ENCODE results near the gene PNMT.

PNMT gene, protein sequence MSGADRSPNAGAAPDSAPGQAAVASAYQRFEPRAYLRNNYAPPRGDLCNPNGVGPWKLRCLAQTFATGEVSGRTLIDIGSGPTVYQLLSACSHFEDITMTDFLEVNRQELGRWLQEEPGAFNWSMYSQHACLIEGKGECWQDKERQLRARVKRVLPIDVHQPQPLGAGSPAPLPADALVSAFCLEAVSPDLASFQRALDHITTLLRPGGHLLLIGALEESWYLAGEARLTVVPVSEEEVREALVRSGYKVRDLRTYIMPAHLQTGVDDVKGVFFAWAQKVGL

GRCh38 chr17:39667945-39668924 is at the start of gene PNMT:
PNMT (plus strand) TSS chr17:39668453; CDS start chr17:39668476, 23 bp downstream.
- peak; percentile 40 for DNase-seq (ENCODE audit: low read depth)

GRCh38 chr17:39618956-39619785 is 49.1 kb upstream of the PNMT start:
- no peak for DNase-seq (ENCODE audit: low read depth)

DNA sequence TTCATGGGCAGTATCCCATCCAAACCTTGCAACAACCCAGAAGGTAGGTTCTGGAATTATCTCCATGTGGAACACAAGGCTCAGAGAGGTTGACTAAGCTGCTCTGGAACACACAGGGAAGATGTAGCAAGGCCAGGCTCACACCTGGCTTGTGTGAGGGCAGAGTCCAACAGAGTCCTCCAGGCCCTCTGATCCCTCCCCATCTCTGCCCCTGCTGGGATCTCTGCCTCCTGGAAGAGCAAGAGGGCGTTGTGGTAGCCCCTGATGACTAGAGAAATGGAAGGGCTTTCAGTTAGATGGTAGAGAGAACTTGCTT is 48.5 kb upstream of the PNMT start:
- DNase-seq (ENCODE audit: low read depth), result no peak

- peak; percentile 81 for DNase-seq (ENCODE audit: low read depth)
These were observed 46.5 kb upstream of the PNMT start for GRCh38 chr17:39621523-39622379.

- peak; percentile 37 for DNase-seq (ENCODE audit: low read depth)
These were observed 45.8 kb upstream of the PNMT start for GRCh38 chr17:39622380-39623006.

GRCh38 chr17:39623356-39623950 is 44.8 kb upstream of the PNMT start:
- DNase-seq (ENCODE audit: low read depth), result peak; percentile 76

DNA sequence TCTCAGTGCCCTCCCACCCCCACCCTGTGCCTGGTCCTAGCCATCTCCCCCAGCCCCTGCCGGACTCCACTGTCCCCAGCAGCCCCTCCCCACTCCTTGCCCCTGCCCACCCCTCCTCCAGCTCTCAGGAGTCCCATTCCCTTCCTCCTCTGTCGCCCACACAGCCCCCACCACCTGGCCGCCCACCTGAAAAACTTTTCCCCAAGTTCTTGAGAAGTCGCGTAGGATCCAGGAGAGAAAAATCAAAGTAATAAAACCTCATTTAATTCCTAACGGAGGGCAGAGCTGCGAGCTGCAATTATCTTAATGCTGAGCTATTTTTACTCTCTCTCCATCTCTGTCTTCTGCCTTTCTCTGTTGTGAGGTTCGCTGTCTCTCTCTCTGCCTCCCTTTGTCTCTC is 43.9 kb upstream of the PNMT start:
- DNase-seq (ENCODE audit: low read depth), result no peak

DNA sequence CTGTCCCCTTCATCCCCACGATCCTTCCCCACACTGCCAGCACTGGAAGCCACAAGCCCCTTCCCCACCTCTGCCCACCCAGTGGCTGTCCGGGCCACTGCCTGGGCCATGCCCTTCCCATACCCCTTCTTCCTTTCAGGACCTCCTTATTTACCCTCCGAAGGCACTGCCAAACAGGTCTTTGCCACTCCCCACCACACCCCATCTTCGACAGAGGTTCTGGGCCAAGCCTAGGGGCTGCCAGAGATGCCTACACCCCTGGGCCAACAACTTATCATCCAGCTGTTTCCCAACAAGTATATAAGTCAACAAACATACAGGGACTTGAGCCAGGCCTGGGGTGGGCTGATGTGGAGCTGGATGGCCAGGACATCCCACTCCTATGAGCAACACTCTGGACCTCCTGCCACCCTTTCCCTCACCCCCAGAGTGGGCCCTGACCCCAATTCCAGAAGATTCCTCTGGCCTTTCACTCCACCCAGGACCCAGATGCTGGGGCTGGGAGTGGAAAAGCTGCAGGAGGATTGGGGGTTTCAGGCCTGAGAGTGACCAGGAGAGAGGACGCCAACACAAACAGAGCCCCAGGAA is 43.0 kb upstream of the PNMT start:
- DNase-seq (ENCODE audit: low read depth), result no peak

GRCh38 chr17:39626171-39627046 is 41.8 kb upstream of the PNMT start, which contains the start of gene PPP1R1B:
PPP1R1B (plus strand) TSS chr17:39626952; CDS start chr17:39627393, 441 bp downstream.
- no peak for DNase-seq (ENCODE audit: low read depth)

- no peak for DNase-seq (ENCODE audit: low read depth)
These were observed 41.1 kb upstream of the PNMT start for GRCh38 chr17:39627047-39627711.

GRCh38 chr17:39627712-39628516 is 40.3 kb upstream of the PNMT start:
- DNase-seq (ENCODE audit: low read depth), result no peak

GRCh38 chr17:39628655-39629493 is 39.4 kb upstream of the PNMT start:
- no peak for DNase-seq (ENCODE audit: low read depth)

DNA sequence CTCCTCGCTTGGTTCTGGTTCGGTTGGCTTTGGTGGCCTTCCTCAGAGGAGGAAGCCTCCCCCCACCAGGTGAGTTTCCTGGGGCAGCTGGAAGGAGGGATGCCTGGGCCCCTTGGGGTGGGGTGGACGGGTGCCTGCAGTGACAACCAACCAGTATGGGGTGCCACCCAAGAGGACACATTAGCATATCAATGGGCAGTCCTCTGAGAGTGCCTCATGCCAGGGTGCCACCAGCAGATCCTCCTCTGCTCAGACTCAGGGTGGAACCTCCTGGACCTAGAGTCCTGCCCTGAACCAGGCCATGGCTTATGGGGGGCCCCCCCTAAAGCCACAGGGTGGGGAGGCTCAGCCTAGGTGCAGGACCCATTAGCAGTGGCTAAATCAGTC is 38.8 kb upstream of the PNMT start:
- DNase-seq (ENCODE audit: low read depth), result no peak

DNA sequence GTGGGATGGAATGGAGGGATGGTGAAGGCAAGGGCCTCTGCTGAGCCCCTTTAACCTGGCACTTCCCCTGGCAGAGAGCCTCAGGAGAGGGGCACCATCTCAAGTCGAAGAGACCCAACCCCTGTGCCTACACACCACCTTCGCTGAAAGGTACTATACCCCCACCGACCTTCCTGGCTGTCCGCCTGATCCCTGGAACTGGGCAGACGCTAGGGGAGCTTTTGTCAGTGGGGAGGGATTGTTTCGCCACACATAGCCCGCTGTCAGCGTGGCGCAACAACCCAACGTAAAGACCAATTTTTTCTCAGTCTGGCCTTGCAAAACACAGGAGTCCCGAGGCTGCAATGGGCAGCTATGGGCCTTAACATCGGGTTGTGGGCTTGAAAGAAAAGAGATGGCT is 38.4 kb upstream of the PNMT start:
- DNase-seq (ENCODE audit: low read depth), result no peak

GRCh38 chr17:39631403-39631802 is 36.9 kb upstream of the PNMT start:
- no peak for DNase-seq (ENCODE audit: low read depth)

DNA sequence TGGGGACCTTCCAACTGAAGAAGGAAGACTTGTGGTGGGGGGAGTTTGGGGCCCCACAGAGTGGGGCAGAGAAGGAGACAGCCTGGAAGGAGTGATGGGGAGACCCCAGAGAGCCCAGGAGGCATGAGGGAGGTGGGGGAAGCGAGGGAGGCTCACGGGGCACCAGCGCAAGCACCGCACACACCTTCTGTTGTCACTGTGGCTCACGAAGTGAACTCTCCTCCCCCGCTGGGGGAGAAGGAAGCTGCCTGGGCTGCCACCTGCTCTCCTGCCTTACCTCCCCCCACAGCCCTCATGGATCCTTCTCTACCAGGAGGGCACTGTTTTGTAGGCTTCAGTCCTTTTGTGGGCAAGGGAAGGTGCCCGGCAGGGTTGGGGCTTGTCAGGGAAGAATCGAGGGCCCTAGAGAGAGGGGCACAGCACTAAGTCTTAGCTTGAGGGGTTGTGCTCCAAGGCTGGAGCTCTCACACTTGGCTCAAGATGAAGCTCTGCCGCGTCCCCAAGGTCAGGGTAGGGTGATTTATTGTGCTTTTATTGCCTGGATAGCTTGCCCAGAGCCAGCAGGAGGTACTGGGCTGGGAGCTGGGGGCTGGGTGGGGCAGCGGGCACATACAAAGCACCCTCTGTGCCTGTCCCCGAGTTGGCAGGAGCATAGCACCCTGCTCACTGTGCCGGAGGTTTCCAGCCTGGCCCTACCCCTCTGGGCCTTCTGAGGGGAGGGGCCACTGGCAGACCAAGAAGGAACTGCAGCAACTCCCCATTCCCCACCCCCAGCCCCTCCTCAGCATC is 35.9 kb upstream of the PNMT start:
- no peak for DNase-seq (ENCODE audit: low read depth)
